Measurements from ENCODE around the gene RANBP1.

DNA sequence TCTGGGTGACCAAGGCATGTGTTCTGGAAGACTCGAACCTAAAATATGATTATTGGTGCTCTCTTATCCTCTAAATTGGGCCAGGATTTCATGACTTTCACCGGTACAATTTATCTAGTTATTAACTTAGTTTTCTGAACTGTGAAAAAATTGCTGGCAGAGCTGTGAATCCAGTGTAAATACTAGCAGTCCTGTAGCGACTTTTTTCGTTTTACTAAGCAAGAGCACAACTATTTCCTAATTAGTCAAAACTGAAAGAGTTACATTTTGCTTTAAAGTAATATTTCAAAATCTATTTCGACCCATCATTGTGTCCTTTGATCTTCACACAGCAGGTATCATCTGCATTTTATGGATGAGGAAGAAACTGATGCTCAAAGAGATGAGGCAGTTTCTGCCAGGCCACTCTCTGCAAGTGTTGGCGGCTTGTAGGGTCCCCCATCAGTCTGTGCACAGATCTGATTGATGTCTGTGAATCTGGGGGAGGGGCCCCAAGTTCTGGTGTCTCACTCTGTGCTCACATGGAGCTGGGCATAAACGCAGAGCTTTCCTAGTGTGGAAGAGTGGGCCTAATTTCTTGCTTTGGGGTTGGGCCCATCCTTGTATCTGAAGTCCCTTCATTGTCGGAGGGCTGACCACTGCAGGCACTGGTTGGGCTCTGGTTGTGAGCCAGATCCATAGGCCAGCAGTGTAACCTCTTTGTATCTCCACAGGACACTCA, 2.6 kb downstream of the RANBP1 start:
- TF ChIP-seq, protein P1, sequence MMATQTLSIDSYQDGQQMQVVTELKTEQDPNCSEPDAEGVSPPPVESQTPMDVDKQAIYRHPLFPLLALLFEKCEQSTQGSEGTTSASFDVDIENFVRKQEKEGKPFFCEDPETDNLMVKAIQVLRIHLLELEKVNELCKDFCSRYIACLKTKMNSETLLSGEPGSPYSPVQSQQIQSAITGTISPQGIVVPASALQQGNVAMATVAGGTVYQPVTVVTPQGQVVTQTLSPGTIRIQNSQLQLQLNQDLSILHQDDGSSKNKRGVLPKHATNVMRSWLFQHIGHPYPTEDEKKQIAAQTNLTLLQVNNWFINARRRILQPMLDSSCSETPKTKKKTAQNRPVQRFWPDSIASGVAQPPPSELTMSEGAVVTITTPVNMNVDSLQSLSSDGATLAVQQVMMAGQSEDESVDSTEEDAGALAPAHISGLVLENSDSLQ (IDR thresholded peaks at IDR 0.05), result no peak
- no peak for TF ChIP-seq LEF1 (IDR thresholded peaks at IDR 0.05; ENCODE audit: borderline replicate concordance)
- TF ChIP-seq FOXM1 (IDR thresholded peaks at IDR 0.05; ENCODE audit: borderline replicate concordance), result no peak
- TF ChIP-seq L3MBTL2 (conservative IDR thresholded peaks at IDR 0.05), result no peak
- no peak for TF ChIP-seq FOXK2 (IDR thresholded peaks at IDR 0.05)
- TF ChIP-seq NFRKB (IDR thresholded peaks at IDR 0.05), result no peak
- TF ChIP-seq FOXA1 (IDR thresholded peaks at IDR 0.05), result no peak
- TF ChIP-seq SUZ12 (IDR thresholded peaks at IDR 0.05), result no peak
- no peak for TF ChIP-seq SP1 (IDR thresholded peaks at IDR 0.05)
- no peak for TF ChIP-seq ZNF384 (IDR thresholded peaks at IDR 0.05)
- no peak for TF ChIP-seq ARNT (IDR thresholded peaks at IDR 0.05)
- TF ChIP-seq TARDBP (IDR thresholded peaks at IDR 0.05), result no peak

All from HEK293T (cell line).